HepG2 (cell line): ENCODE results near the gene ZNF618. TPM values are rescaled to one million over a fixed set of nuclear protein-coding genes. Genes with fewer than 3 reads are reported as not detected.

ENCODE experiments used
- ERF ChIP-seq: IDR thresholded peaks from 2 replicates; pipeline ENCODE4 v1.6.1; 2018; ENCODE audit warnings: missing biosample characterization, missing genetic modification reagents
- FOXO1 ChIP-seq: sonication (generic); formaldehyde crosslinking; IDR thresholded peaks from 2 replicates; pipeline ENCODE4 v1.4.0; 2020; ENCODE audit warnings: missing genetic modification reagents
- LRRFIP1 ChIP-seq: sonication (generic); formaldehyde crosslinking; conservative IDR thresholded peaks from 2 replicates; pipeline ENCODE4 v1.4.0; 2020; ENCODE audit warnings: missing genetic modification reagents
- MIXL1 ChIP-seq: IDR thresholded peaks from 2 replicates; pipeline ENCODE4 v1.6.1; 2016
- MLX ChIP-seq: IDR thresholded peaks from 2 replicates; pipeline ENCODE4 v1.6.1; 2016
- NR2F6 ChIP-seq, 2 experiments: IDR thresholded peaks; 2 replicates each; pipeline ENCODE4 v1.6.1; 2016; ENCODE audit warnings: antibody characterized with exemption in 1 of 2, mild to moderate bottlenecking in 1 of 2
- PCBP2 ChIP-seq: fragments of 200-400 bp; formaldehyde crosslinking; optimal IDR thresholded peaks from 2 replicates; pipeline ENCODE3; 2018; ENCODE audit warnings: low read length, low read depth; ENCODE audit not compliant: poor library complexity, severe bottlenecking
- PRPF4 ChIP-seq: fragments of 200-400 bp; formaldehyde crosslinking; IDR thresholded peaks from 2 replicates; pipeline ENCODE4 v1.6.1; 2016; ENCODE audit warnings: low read length, low read depth; ENCODE audit not compliant: poor library complexity, severe bottlenecking
- RAD51 ChIP-seq: fragments of 450-650 bp; IDR thresholded peaks from 2 replicates; pipeline ENCODE4 v1.6.1; 2016; ENCODE audit warnings: borderline replicate concordance
- RERE ChIP-seq: IDR thresholded peaks from 2 replicates; pipeline ENCODE4 v1.6.1; 2016; ENCODE audit warnings: low read depth, missing genetic modification reagents, missing compliant biosample characterization
- YEATS4 ChIP-seq: sonication (generic); formaldehyde crosslinking; IDR thresholded peaks from 2 replicates; pipeline ENCODE4 v1.4.0; 2020; ENCODE audit warnings: missing genetic modification reagents, borderline replicate concordance
- ZBTB38 ChIP-seq: sonication (generic); formaldehyde crosslinking; IDR thresholded peaks from 2 replicates; pipeline ENCODE4 v1.5.1; 2020; ENCODE audit warnings: mild to moderate bottlenecking, missing genetic modification reagents
- ZNF484 ChIP-seq: sonication (generic); formaldehyde crosslinking; IDR thresholded peaks from 2 replicates; pipeline ENCODE4 v1.5.1; 2020; ENCODE audit warnings: mild to moderate bottlenecking, low read depth, missing genetic modification reagents, borderline replicate concordance
- ZNF557 ChIP-seq: sonication (generic); formaldehyde crosslinking; IDR thresholded peaks from 2 replicates; pipeline ENCODE4 v1.4.0; 2020; ENCODE audit warnings: missing genetic modification reagents
- ZNF570 ChIP-seq: sonication (generic); formaldehyde crosslinking; IDR thresholded peaks from 2 replicates; pipeline ENCODE4 v1.4.0; 2020; ENCODE audit warnings: mild to moderate bottlenecking, missing genetic modification reagents, borderline replicate concordance
- ZSCAN22 ChIP-seq: sonication (generic); formaldehyde crosslinking; IDR thresholded peaks from 2 replicates; pipeline ENCODE4 v1.4.0; 2020; ENCODE audit warnings: mild to moderate bottlenecking, missing genetic modification reagents
- ZSCAN30 ChIP-seq: sonication (generic); formaldehyde crosslinking; IDR thresholded peaks from 2 replicates; pipeline ENCODE4 v1.5.0; 2020; ENCODE audit warnings: mild to moderate bottlenecking, missing genetic modification reagents
- polyA plus RNA-seq, 8 experiments: library from polyadenylated mRNA; depleted of rRNA in 3 of 8; stranded (reverse) in 7 of 8; unstranded in 1 of 8; fragments of >200 nt; fragmentation: Illumina TruSeq in 4 of 8; extraction: Trizol in 4 of 8; gene quantifications; 2 replicates each; pipeline versions ENCODE4 v1.2.1 to v1.2.3, GENCODE V29; 2011 to 2016; ENCODE audit warnings: low read depth in 4 of 8, missing spikeins in 1 of 8, mixed read lengths in 1 of 8; ENCODE audit not compliant: insufficient read depth in 1 of 8
- total RNA-seq, 5 experiments: library from RNA; depleted of rRNA; stranded (reverse); fragments of >200 nt; fragmentation: Illumina TruSeq; extraction: Trizol; gene quantifications; 2 replicates each; pipeline ENCODE4 v1.2.3, GENCODE V29; 2016; ENCODE audit warnings: low read depth in 1 of 5
- TF ChIP-seq, protein P1 (sequence below): sonication (generic); formaldehyde crosslinking; IDR thresholded peaks from 2 replicates; pipeline ENCODE4 v1.5.1; 2020; ENCODE audit warnings: mild to moderate bottlenecking, missing genetic modification reagents

The ZNF618 gene
- total and polyA plus RNA-seq, 2 of the 13 experiments (the other 11 are each of a cell fraction or from before 2014, with no cell fraction given): 0.07 TPM

GRCh38 chr9:114082017-114082762 lies 206.1 kb downstream of the ZNF618 start (continued):
- no peak for TF ChIP-seq PCBP2
- TF ChIP-seq, protein P1, sequence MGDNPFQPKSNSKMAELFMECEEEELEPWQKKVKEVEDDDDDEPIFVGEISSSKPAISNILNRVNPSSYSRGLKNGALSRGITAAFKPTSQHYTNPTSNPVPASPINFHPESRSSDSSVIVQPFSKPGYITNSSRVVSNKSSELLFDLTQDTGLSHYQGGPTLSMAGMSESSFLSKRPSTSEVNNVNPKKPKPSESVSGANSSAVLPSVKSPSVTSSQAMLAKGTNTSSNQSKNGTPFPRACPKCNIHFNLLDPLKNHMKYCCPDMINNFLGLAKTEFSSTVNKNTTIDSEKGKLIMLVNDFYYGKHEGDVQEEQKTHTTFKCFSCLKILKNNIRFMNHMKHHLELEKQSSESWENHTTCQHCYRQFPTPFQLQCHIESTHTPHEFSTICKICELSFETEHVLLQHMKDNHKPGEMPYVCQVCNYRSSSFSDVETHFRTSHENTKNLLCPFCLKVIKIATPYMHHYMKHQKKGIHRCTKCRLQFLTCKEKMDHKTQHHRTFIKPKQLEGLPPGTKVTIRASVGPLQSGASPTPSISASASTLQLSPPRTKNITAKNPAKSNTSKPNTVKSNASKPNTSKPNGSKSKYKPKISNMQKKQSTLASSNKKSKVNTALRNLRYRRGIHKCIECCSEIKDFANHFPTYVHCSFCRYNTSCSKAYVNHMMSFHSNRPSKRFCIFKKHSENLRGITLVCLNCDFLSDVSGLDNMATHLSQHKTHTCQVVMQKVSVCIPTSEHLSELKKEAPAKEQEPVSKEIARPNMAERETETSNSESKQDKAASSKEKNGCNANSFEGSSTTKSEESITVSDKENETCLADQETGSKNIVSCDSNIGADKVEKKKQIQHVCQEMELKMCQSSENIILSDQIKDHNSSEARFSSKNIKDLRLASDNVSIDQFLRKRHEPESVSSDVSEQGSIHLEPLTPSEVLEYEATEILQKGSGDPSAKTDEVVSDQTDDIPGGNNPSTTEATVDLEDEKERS (CRISPR knock-in tag): no peak
- peak; percentile 44 for TF ChIP-seq ZSCAN22 (CRISPR knock-in tag)
- TF ChIP-seq PRPF4: no peak
- TF ChIP-seq ZNF557 (CRISPR knock-in tag): no peak; the same call in 1 of the 2 replicates
- peak; percentile 53; the same call in 1 of the 2 replicates for TF ChIP-seq YEATS4 (CRISPR knock-in tag)
- no peak; the same call in 1 of the 2 replicates for TF ChIP-seq ZSCAN30
- peak; percentile 12; the same call in 1 of the 2 replicates for TF ChIP-seq RERE (CRISPR knock-in tag)
- peak; percentile 52; the same call in 1 of the 2 replicates for TF ChIP-seq FOXO1 (CRISPR knock-in tag)
- no peak for TF ChIP-seq ZBTB38 (CRISPR knock-in tag)
- TF ChIP-seq MIXL1 (CRISPR knock-in tag): peak; percentile 80; the same call in 1 of the 2 replicates
- TF ChIP-seq RAD51: no peak
- TF ChIP-seq ZNF570: no peak
- no peak for TF ChIP-seq ZNF484 (CRISPR knock-in tag)
- peak; percentile 90 for TF ChIP-seq MLX
- no peak for TF ChIP-seq LRRFIP1 (CRISPR knock-in tag)
- peak; percentile 92 for TF ChIP-seq ERF (CRISPR knock-in tag)
- peak; percentile 72 for TF ChIP-seq NR2F6 (IDR thresholded peaks at IDR 0.05)
- peak; percentile 64 for TF ChIP-seq NR2F6 (CRISPR knock-in tag; IDR thresholded peaks at IDR 0.05)
